Measurements from ENCODE around the gene AKIRIN1. TPM values are rescaled to one million over a fixed set of nuclear protein-coding genes. Genes with fewer than 3 reads are reported as not detected.

The AKIRIN1 gene
- total RNA-seq, 1 experiment from 2014 or later = 93.9 TPM

Small RNA genes lying within 50 kb of the gene (small RNA-seq; reads per million reads assigned to genes)
- 0 reads per million in 2 experiments for gene RF00019

Other genes starting within 250 kb of the AKIRIN1 start
- gene RRAGC, start 131.5 kb upstream of the AKIRIN1 start, total RNA-seq (2014; rRNA removed; shearing (Covaris generic)) = 18.8 and 19.3 TPM in 2 replicates
- gene MYCBP, start 117.9 kb upstream of the AKIRIN1 start, total RNA-seq (2014; rRNA removed; shearing (Covaris generic)) = 13.3 and 18.0 TPM in 2 replicates
- gene GJA9, start 109.7 kb upstream of the AKIRIN1 start, total RNA-seq (2014; rRNA removed; shearing (Covaris generic)) = not detected in 2 replicates
- not detected in 2 replicates for gene RHBDL2, start 49.4 kb upstream of the AKIRIN1 start, total RNA-seq (2014; rRNA removed; shearing (Covaris generic))
- gene NDUFS5, start 35.1 kb downstream of the AKIRIN1 start, total RNA-seq (2014; rRNA removed; shearing (Covaris generic)) = 565 and 589 TPM in 2 replicates
- gene MACF1, start 213.4 kb downstream of the AKIRIN1 start, total RNA-seq (2014; rRNA removed; shearing (Covaris generic)) = 70.1 and 77.9 TPM in 2 replicates

Measured in SK-MEL-5 (cell line).